Amniotic stem cell (primary cell): ENCODE results near the gene SNED1.

Experiments used
- DNase-seq: peaks from one replicate; lab custom pipeline; 2025; lab: John Stamatoyannopoulos, UW

SNED1 gene

DNA sequence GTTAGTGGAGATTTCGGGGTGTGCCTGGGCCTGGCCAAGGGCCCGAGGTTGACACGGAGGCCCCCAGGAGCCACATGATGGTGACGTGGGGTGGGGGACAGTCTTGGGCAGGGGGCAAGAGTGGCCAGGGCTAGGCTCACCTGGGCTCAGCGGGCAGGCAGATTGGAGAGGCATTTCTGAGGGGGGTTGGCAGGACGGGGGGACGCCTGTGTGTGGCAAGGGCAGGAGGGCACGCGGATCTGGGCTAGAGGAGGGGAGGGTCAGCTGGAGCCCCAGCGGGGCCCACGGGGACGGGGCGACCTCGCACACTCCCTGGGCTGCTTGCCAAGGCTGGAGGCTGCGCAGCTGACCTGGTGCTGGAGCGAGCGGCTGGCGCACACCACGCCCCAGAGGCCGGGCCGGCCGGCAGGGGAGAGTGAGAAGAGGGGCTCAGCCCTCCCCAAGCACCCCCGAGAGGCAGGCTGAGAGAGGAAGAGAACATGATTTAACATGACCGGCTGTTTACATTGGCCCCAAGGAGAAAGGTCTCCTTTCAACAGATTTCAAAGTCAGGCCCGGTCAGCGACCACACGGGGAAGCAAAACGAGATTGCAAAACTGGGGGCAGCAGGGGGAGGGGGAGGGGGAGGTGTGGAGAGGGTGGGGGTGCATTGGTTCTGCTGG, 38.0 kb upstream of the SNED1 start:
- DNase-seq, result no peak

DNA sequence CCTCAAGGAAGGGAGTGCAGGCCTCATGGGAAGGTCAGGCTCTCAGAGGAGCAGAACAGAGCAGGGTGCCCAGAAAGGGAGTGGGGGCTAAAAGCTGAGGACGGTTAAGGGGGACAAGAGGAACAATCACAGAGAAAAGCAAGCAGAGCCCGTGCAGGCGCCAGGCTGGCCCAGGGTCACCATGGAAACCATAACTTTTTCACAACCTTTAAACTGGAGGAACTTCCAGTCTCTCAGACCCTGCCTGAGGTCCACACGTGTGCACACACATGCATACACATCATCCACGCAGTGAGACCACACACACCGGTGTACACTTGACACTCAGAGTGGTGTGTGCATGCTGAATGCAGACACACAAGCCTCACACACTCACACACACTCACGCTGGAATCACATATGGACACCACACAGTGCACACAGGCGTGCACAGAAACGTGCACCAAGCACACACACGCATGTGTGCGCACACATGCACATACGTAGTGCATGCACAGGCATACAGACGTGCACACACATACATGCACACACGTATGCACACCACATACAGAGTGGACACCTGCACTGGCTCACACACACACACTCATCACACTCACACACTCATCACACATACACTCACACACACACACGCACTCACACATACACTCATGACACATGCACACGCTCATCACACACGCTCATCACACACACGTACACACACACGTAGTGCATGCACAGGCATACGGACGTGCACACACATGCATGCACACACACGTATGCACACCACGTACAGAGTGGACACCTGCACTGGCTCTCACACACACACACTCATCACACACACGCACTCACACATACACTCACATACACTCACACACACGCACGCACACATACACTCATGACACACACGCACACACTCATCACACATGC, 37.2 kb upstream of the SNED1 start:
- no peak for DNase-seq

DNA sequence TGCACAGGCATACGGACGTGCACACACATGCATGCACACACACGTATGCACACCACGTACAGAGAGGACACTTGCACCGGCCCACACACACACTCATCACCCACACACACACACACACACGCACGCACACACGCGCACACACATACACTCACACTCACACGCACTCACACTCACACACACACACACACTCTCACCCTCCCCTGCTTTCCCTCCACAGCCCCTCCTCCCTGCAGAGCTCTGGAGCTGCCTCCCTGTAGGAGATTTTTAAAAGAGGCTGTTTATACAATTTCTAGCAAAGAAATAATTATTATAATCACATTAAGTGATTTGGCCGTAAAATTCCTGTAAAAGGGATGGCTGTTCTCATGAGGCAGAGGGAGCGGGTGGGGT, 36.5 kb upstream of the SNED1 start:
- DNase-seq, result no peak

- DNase-seq, result no peak
Measured at GRCh38 chr2:240962300-240963064, 35.9 kb upstream of the SNED1 start.

DNA sequence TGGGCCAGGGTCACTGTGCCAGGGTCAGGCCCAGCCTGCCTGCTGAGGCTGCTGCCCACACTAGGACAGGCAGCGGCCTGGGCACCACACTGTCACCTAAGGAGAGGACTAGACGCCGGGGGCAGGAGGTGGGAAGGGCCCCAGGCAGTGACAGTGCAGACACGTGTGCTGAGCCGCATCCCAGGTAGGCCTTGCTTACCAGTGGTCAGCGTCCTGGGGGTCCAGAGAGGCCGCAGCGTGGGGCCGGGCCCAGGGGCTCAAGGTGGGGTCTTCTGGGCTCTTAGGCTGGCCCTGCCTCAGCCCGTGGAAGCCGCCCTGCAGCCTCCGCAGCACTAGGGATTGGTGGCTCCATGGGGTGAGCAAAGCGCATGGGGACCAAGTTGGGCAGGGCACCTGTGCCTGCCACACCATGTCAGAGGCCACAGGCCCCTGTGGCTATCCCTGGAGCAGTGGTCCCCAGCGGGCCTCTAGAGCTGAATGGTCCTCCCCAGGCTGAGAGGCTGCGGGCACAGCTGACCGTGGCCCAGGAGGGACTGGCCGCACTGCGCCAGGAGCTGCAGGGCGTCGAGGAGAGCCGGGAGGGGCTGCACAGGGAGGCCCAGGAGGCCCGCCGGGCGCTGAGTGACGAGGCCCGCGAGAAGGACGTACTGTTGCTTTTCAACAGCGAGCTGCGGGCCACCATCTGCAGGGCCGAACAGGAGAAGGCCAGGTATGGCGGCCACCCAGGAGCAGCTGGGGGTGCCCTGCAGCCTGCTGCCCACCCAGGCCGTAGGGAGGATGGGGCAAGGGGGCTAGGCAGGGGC, 35.2 kb upstream of the SNED1 start:
- DNase-seq, result no peak

DNA sequence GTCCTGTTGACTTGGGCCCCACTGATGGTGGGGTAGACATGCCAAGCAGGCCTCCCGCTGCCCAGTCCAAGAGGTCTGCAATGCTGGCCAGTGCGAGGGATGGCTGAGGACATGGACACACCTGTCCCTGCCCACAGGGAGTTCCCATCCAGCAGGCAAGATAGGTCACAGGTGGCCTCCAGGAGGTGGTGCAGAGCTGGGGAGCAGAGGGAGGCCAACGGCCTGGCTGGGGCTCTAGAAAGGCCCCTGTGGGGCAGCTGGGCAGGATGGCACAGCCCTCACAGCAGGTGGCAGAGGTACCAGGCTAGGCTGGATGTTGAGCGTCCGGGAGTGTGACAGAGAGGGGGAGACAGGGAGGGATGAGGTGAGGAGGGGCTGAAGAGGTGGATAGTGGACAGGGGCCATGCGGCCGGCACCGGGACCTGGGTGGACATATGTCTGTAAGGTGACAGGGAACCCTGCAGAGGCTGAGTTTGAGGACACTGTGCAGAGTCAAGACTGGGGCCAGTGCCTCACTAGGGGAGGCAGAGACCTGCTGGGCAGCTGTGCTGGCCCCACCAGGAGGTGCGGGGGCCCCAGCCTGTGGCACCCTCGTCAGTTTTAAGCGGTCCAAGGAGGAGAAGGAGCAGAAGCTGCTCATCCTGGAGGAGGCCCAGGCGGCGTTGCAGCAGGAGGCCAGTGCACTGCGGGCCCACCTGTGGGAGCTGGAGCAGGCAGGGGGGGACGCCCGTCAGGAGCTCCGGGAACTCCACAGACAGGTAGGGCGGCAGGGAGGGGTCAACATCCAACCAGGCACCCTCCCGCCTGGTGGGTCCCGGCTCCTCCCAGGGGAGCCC, 34.3 kb upstream of the SNED1 start:
- no peak for DNase-seq

DNA sequence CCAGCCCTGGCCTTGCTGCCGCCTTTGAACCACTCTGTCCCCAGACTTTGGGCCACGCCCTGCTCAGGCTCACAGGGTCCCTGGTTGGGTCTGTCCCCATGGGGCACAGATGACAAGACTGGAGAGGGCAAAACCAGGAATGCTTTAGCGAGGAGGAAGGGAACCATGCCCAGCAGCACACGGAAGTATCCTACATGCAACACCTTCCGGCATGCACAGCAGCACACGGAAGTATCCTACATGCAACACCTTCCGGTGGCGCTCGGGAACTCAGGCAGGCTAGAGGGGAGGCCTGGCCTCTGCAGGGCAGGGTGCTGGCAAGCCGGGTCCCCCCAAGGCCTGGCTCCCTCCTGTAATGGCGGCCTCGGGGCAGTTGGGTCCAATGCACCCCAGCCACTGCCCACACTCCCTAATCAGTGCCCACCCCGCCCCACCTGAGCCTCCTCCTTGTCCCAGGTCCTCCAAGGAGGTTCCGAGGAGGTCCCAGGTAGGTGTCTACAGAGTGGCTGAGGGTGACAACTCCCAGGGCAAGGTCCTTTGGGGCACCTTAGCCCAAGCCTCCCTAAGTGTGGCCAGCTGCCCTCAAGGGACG, 33.6 kb upstream of the SNED1 start:
- DNase-seq, result no peak

DNA sequence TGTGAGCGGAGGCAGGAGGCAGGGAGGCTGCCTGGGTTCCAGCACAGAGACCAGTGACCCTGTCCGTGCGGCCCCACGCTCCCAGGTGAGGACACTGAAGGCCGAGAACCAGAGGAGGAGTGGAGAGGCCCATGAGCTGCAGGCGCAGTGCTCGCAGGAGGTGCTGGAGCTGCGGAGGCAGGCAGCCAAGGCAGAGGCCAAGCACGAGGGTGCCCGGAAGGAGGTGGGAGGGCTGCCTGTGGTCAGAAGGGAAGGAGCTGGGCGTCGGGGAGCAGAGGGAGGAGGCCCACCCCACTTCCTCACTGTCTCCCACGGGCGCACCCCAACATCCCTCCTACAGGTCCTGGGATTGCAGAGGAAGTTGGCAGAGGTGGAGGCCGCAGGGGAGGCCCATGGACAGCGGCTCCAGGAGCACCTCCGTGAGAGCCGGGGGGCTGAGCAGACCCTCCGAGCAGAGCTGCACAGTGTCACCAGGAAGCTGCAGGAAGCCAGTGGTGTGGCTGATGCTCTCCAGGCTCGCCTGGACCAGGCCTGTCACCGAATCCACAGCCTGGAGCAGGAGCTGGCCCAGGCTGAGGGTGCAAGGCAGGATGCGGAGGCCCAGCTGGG, 33.0 kb upstream of the SNED1 start:
- no peak for DNase-seq

DNA sequence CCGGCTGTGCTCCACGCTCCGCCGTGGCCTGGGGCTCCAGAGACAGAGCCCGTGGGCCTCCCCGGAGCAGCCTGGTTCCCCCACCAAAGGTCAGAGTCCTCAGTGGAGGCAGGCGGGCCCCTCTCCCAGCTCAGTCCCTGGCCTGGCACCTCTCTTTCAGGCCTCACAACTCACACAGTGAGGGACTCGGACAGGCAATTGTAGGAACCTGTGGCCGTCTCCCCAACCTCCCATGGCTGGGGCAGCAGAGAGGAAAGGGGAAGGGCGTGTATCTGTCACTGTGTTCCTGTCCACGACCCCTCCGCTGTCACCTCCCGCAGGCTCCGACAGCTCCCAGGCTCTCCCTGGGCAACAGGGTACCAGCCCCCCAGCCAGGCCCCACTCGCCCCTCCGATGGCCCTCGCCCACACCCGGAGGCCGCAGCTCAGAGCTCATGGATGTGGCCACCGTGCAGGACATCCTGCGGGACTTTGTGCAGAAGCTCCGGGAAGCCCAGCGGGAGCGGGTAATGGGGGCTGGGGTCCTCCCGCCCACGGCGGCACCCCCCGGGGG, 32.4 kb upstream of the SNED1 start:
- DNase-seq, result no peak

GRCh38 chr2:240966457-240966905, 31.9 kb upstream of the SNED1 start:
- DNase-seq, result no peak

DNA sequence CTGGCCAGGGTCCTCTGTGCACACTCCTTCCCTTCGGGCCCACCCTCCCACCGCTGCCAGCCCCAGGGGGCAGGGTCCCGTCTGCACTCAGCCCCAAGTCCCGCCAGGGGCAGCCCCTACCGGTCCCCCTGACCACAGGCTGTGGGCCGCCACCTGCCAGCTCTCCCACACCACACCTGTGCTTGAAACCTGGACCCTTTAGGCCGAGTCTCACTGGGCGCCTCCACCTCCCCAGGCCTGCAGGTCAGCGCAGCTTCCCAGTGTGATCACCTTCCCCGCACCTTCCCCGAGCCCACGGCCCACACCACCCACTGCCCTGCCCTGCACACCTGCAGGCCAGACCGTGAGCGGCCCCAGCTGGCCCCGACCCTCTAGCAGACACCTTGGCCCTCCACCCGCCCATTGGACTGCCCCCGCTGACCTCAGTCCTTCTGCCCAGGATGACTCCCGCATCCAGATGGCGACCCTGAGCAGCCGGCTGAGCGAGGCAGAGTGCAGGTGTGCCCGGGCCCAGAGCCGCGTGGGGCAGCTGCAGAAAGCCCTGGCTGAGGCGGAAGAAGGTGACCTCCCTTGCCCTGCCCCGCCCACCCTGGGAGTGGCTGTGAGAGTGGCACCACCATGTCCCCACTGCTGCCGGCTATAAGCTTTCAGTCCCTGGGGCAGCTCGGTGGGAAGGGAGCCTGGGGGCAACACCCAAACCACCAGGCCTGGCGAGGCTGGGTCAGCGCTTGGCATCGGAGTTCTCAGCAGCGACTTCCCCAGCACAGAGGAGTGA, 31.3 kb upstream of the SNED1 start:
- DNase-seq, result no peak

- DNase-seq, result no peak
Measured at GRCh38 chr2:240967681-240968621, 30.5 kb upstream of the SNED1 start.

DNA sequence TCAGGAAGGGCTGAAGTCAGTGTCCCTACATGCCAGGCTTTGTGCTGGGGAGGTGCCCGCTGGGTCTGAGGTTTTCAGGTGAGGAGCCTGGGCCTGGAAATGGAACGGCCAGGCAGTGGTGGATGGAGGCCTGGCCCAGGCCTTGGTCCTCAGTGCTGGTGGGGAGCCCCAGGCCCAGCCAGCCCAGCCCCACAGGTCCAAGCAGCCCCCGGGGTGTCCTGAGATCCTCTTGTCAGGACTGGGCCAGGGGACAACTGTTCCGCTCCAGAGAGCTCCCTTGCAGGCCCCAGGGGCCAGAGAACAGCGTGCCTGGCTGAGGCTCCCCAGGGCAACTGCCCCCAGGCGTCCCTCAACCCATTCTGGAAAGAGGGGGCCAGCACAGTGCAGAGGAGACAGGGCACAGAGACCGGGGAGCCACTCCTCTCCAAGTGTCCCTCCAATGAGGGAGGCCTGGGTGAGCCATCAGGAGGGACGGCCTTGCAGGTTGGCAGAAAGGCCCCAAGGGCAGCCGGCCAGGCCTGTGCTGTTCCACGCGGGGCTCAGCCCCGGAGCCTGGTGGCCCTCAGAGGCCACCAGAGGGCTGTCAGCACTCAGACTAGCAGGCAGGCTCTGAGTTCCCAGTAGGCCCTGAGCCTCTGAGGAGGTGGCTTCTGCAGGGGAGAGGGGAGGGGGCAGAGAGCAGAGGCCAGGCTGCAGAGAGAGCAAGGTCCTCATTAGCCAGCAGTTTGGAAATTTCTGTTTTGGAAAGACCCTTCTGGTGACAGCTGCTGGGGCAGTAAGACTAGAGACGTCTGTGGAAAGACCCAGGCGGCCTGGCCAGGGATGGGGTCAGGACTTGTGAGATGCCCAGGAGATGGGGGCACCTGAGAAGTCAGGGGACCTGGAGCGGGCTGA, 29.4 kb upstream of the SNED1 start:
- no peak for DNase-seq

DNA sequence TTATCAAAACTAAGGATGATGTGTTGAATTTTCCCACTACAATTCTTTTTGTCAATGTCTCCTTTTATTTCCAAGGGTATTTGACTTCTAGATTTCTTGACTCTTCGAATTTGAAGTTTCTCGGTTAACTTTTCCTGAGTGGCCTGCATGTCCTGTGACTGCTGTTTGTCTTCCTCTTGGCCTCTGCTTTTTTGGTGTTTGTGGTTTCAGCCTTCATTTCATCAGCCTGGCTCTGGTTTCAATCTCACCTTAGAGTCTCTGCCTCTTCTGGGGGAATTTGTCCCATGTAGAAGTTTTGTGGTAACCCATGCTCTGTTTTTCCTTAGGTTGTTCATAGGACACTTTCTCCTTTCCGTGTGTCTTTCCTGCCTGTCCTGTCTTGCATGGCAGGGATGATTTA, 28.3 kb upstream of the SNED1 start:
- no peak for DNase-seq

DNA sequence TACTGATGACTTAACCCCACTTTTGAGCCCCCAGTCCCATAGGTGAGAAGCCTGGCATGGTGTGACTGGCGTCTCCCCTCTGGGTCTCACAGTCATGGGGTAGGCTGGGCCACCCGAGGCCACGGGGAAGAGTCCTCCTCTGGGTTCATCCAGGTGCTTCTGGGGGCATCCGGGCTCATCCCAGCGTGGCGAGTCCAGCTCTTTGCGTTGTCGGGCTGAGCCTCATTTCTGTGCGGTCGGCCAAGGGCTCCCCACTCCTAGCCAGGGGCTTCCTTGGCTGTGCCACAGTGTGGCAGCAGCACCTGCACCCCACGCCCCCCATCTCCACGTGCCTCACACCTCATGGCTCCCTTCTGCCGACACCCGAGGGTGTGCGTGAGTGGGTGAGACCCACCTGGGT, 27.6 kb upstream of the SNED1 start:
- no peak for DNase-seq

- DNase-seq, result no peak
Measured at GRCh38 chr2:240972201-240972600, 26.2 kb upstream of the SNED1 start.
